GM12892 (cell line): Measurements from ENCODE around the gene ULBP2.

Experiments used
- POLR2A ChIP-seq: IDR thresholded peaks from 2 replicates; pipeline ENCODE4 v1.6.1; 2011; ENCODE audit warnings: low read depth, low read length, control low read depth
- POLR2AphosphoS5 ChIP-seq: IDR thresholded peaks from 2 replicates; pipeline ENCODE4 v1.6.1; 2011; ENCODE audit warnings: low read depth, low read length, control low read depth
- TAF1 ChIP-seq: IDR thresholded peaks from 2 replicates; pipeline ENCODE4 v1.6.1; 2011; ENCODE audit warnings: low read depth, mild to moderate bottlenecking, control low read depth, low read length, borderline replicate concordance

DNA sequence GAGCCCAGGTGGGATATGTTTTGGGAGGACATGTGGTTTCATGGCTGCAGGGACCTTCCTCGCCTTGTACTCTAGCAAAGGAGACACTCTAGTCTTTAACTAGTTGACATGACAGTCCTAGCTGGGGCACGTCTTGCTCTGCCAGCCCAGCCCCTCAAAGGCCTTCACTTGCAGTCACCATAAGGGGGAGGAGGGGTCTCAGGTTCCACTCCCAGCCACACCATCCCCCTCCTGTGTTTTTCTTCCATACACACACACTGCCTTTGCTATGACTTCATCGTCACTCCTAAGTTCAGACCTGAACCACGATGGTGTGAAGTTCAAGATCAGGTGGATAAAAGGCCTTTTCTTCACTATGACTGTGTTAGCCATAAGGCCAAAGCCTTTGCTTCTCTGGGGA, 35.4 kb downstream of the ULBP2 start:
- TF ChIP-seq POLR2A (no peak), POLR2AphosphoS5 (no peak), TAF1 (no peak)
